NB4 (cell line): ENCODE data around the gene LCA5L.

ENCODE experiments used
- DNase-seq: peaks from one replicate; pipeline ENCODE4 v3.0.0; 2010; ENCODE audit warnings: low read depth
- H3K4me3 ChIP-seq: one replicate; pipeline ENCODE4 v1.5.1; 2011; ENCODE audit warnings: mild to moderate bottlenecking, low read depth, low read length, moderate library complexity
- MYC ChIP-seq: IDR thresholded peaks from 2 replicates; pipeline ENCODE4 v1.6.1; 2011; ENCODE audit warnings: low read depth, low read length
- POLR2A ChIP-seq: IDR thresholded peaks from 2 replicates; pipeline ENCODE4 v1.6.1; 2011; ENCODE audit warnings: mild to moderate bottlenecking; ENCODE audit not compliant: insufficient read length; ENCODE audit errors: extremely low read depth
- TF ChIP-seq, protein P1 (sequence below): IDR thresholded peaks from 2 replicates; pipeline ENCODE4 v1.6.1; 2011; ENCODE audit warnings: low read depth, low read length
- TF ChIP-seq, protein P2 (sequence below): IDR thresholded peaks from one replicate; pipeline ENCODE4 v1.5.1; 2012; ENCODE audit warnings: low read depth, low read length

The LCA5L gene

DNA sequence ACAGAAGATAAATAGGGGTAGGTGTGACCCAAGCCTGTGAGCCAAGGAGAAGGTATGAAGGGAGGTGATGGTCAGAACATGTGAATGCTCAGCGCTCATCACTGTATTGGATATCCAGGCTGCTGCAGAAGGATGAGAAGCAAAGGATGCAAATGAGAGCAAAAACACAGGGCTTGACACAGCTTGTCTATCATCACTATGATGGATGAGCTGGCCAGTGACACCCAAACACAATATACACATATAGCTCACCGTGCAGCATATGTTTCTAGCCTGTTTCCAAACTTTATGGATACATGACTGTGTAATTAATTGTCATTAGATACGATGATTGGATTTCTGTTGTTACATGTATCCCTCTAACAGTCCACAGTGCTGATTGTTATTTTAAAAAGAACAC is 82.8 kb downstream of the LCA5L start:
- TF ChIP-seq, protein P1, sequence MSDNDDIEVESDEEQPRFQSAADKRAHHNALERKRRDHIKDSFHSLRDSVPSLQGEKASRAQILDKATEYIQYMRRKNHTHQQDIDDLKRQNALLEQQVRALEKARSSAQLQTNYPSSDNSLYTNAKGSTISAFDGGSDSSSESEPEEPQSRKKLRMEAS, result no peak
- no peak for TF ChIP-seq MYC
- TF ChIP-seq, protein P2, sequence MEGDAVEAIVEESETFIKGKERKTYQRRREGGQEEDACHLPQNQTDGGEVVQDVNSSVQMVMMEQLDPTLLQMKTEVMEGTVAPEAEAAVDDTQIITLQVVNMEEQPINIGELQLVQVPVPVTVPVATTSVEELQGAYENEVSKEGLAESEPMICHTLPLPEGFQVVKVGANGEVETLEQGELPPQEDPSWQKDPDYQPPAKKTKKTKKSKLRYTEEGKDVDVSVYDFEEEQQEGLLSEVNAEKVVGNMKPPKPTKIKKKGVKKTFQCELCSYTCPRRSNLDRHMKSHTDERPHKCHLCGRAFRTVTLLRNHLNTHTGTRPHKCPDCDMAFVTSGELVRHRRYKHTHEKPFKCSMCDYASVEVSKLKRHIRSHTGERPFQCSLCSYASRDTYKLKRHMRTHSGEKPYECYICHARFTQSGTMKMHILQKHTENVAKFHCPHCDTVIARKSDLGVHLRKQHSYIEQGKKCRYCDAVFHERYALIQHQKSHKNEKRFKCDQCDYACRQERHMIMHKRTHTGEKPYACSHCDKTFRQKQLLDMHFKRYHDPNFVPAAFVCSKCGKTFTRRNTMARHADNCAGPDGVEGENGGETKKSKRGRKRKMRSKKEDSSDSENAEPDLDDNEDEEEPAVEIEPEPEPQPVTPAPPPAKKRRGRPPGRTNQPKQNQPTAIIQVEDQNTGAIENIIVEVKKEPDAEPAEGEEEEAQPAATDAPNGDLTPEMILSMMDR, result no peak
- TF ChIP-seq POLR2A, result no peak
- H3K4me3 ChIP-seq, result no peak overlapping the region
- no peak for DNase-seq

DNA sequence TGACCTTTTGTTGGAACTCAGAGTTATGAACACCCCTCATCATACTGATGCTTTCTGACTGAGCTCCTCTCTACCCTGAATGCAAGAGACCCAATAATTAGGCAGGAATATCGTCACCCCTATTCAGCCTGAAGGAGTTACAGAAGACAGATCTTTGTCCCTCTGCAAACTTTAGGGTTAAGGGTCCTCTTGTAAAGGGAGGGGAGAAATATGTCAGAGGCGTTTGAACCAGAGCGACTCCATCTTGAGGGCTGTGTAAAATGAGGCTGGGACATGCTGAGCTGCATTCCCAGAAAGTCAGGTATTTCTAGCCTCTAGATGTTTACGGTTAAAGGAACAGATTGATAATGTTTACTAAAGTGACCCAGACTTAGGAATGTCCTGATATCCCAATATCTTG is 86.2 kb downstream of the LCA5L start:
- H3K4me3 ChIP-seq, result no peak overlapping the region
- DNase-seq, result no peak
- TF ChIP-seq, protein P2, result no peak
- TF ChIP-seq, protein P1, result no peak
- no peak for TF ChIP-seq MYC
- no peak for TF ChIP-seq POLR2A
